Skeletal muscle tissue (tissue), 4 donors: Measurements from ENCODE around the gene FBXO21. TPM values are rescaled to one million over a fixed set of nuclear protein-coding genes. Genes with fewer than 3 reads are reported as not detected.
A peak's percentile ranks its signal among the peaks of the same experiment; 100 is the strongest.

Experiments
- H3K27ac ChIP-seq: one replicate; pipeline ENCODE4 v1.7.0; 2013; ENCODE audit warnings: mild to moderate bottlenecking, low read depth, low read length, inconsistent platforms
- H3K27me3 ChIP-seq, 3 donors: one replicate each; pipeline ENCODE4 v1.7.0; 2013; ENCODE audit warnings: low read length in 3 of 3; ENCODE audit not compliant: control insufficient read depth in 3 of 3, insufficient read depth in 3 of 3
- H3K36me3 ChIP-seq, 3 donors: one replicate each; pipeline ENCODE4 v1.7.0; 2013; ENCODE audit warnings: low read length in 3 of 3; ENCODE audit not compliant: control insufficient read depth in 3 of 3, insufficient read depth in 3 of 3
- H3K4me1 ChIP-seq, 3 donors: one replicate each; pipeline ENCODE4 v1.7.0; 2013; ENCODE audit warnings: low read length in 3 of 3, mild to moderate bottlenecking in 3 of 3; ENCODE audit not compliant: control insufficient read depth in 3 of 3, insufficient read depth in 3 of 3
- H3K4me3 ChIP-seq, 3 donors: one replicate each; pipeline ENCODE4 v1.7.0; 2013; ENCODE audit warnings: low read length in 3 of 3
- H3K9ac ChIP-seq, 3 donors: one replicate each; pipeline ENCODE4 v1.7.0; 2013; ENCODE audit warnings: low read length in 3 of 3, mild to moderate bottlenecking in 3 of 3, moderate library complexity in 2 of 3, low read depth in 1 of 3
- H3K9me3 ChIP-seq, 3 donors: one replicate each; pipeline ENCODE4 v1.7.0; 2013; ENCODE audit warnings: low read length in 3 of 3; ENCODE audit not compliant: control insufficient read depth in 3 of 3
- total RNA-seq: library from RNA; depleted of rRNA; stranded (reverse); fragments of >200 nt; gene quantifications from one replicate; pipeline ENCODE4 v1.2.3, GENCODE V29; 2014
- donor health status: Osteomylitis.

The FBXO21 gene
- total RNA-seq, 1 donor from 2014 or later, result 37.6 TPM

DNA sequence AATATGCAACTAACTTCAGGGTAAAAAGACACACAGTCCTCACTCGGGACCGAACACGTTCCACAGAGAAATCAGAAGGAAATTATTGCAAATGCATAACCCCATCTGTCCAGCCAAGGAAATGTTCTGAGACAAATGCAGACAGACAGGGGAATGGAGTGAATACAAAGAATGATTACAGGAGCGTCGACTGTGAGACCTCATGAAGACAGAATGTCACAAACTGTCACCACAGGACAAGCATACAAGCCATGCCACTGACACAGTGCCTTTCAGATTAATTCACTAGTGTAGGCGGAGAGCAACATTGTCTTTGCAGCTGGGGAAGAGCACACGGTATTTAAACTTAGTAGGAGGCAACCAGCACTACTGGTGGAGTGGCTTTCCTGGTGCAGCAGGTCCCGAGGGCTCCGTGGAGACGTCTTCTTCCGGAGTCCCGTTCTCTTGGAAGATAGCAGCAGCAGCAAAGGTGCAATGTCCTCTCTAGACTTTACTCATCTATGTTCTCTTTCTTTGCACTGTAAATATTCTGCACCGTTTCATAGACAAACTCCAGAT, 44.6 kb downstream of the FBXO21 start:
- Histone ChIP-seq H3K4me3 (no peak overlapping the region), H3K9me3 (no peaks in the 10 kb centered on the region), H3K36me3 (peaks cover 35 to 47% (median 42%) of the 10 kb centered on the region in 3 donors), H3K27me3 (no peaks in the 10 kb centered on the region), H3K9ac (no peak overlapping the region), H3K4me1 (peaks cover 0 to 2% (median 0%) of the 10 kb centered on the region in 3 donors), H3K27ac (no peak overlapping the region)

DNA sequence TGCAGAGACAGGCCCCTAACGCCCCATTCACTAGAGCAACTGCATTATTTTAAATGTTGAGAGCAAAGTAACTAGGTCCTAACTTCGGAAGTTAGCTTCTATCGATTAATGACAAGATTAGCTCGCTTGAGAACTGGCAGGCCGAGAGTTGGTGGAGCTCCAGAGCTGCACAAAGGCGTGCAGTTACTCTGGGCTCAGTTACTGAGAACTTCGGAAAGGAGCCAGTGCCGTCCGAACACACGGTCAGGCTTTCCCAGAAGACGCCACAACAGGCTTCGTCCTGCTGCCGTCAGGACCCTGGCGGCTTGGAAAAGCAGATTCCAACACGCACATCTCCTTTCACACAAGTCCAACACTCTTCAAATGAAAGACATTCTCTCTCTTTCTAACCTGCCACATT, 45.7 kb downstream of the FBXO21 start:
- Histone ChIP-seq H3K27me3 (no peaks in the 10 kb centered on the region), H3K36me3 (peaks cover 29 to 39% (median 39%) of the 10 kb centered on the region in 3 donors), H3K9ac (no peak overlapping the region), H3K4me3 (no peak overlapping the region), H3K4me1 (peaks cover 0 to 4% (median 0%) of the 10 kb centered on the region in 3 donors), H3K9me3 (no peaks in the 10 kb centered on the region), H3K27ac (no peak overlapping the region)

GRCh38 chr12:117143008-117143532, 47.2 kb downstream of the FBXO21 start:
- peaks cover 25 to 31% (median 31%) of the 10 kb centered on the region in 3 donors for H3K36me3 ChIP-seq

DNA sequence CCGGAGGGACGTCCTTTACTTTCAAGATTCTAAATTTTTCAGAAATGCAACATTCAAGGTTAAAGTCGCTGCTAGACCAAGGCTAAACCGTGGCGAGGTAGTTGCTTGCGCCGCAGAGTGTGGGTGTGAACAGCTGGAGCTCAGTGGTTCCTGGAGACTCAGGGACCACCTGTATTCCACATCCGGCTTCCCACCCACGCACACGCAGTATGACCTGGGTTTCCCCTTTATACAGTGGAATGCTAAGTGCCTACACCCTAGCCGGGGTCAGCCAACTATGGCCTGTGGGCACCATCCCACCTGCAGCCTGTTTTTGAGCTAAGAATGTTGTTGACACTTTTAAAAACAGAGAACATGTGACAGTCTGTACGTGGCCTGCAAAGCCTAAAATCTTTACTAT, 48.2 kb downstream of the FBXO21 start:
- H3K4me3 ChIP-seq, result no peak overlapping the region
- H3K4me1 ChIP-seq, result peaks cover 0 to 4% (median 0%) of the 10 kb centered on the region in 3 donors
- peaks cover 20 to 30% (median 28%) of the 10 kb centered on the region in 3 donors for H3K36me3 ChIP-seq
- H3K27ac ChIP-seq, result no peak overlapping the region
- H3K9ac ChIP-seq, result no peak overlapping the region
- no peaks in the 10 kb centered on the region for H3K27me3 ChIP-seq
- H3K9me3 ChIP-seq, result no peaks in the 10 kb centered on the region

More at GRCh38 chr12:117143008-117143532, 47.2 kb downstream of the FBXO21 start:
- no peak overlapping the region for H3K9ac ChIP-seq
- H3K4me3 ChIP-seq, result no peak overlapping the region
- H3K4me1 ChIP-seq, result peaks cover 0 to 4% (median 0%) of the 10 kb centered on the region in 3 donors
- H3K9me3 ChIP-seq, result no peaks in the 10 kb centered on the region
- H3K27ac ChIP-seq, result no peak overlapping the region
- no peaks in the 10 kb centered on the region for H3K27me3 ChIP-seq

GRCh38 chr12:117141097-117141898, 49.0 kb downstream of the FBXO21 start:
- H3K9ac ChIP-seq, result peak overlapping the region in 2 of 3 donors; percentile 3 to 4
- H3K27me3 ChIP-seq, result no peaks in the 10 kb centered on the region
- no peak overlapping the region for H3K4me3 ChIP-seq
- no peaks in the 10 kb centered on the region for H3K9me3 ChIP-seq
- peaks cover 19 to 28% (median 25%) of the 10 kb centered on the region in 3 donors for H3K36me3 ChIP-seq
- no peak overlapping the region for H3K27ac ChIP-seq
- H3K4me1 ChIP-seq, result peaks cover 0 to 4% (median 0%) of the 10 kb centered on the region in 3 donors

- H3K9me3 ChIP-seq, result no peaks in the 10 kb centered on the region
- no peaks in the 10 kb centered on the region for H3K27me3 ChIP-seq
- H3K9ac ChIP-seq, result peak overlapping the region in 1 of 3 donors; percentile 4
- peaks cover 0 to 4% (median 0%) of the 10 kb centered on the region in 3 donors for H3K4me1 ChIP-seq
- H3K27ac ChIP-seq, result no peak overlapping the region
- no peak overlapping the region for H3K4me3 ChIP-seq
- peaks cover 12 to 22% (median 18%) of the 10 kb centered on the region in 3 donors for H3K36me3 ChIP-seq
Measured at GRCh38 chr12:117140397-117141096, 49.7 kb downstream of the FBXO21 start.

DNA sequence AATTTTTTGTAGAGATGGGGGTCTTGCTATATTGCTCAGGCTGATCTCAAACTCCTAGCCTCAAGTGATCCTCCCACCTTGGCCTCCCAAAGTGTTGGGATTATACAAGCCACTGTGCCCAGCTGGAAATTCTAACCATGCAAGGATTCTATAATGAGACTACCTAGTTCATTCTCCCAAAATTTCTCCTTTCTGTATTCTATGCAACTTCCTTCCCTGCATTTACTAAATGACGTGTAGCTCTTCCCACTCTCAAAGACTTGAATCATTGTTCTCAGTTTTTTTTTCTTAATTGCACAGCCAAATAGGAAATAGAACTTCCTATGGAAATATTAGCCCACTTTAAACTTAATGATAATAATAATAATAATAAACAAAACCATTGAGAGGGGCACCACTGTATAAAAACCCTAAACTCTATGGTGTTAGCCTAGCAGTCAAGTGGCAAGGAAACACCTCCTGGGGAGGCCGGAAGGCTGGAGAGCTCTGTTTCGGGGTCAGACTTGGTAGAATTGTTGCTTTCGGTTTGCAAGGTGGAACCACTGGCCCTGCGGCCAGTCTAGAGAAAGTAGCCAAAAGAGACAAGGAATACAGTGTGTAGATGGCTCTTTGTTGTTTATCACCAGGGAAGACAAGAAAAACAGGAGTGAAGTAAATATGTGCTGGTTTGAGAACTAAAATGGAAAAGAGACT, 51.1 kb downstream of the FBXO21 start:
- peak overlapping the region; percentile 25 for H3K27ac ChIP-seq
- peaks cover 0 to 4% (median 0%) of the 10 kb centered on the region in 3 donors for H3K4me1 ChIP-seq
- H3K4me3 ChIP-seq, result no peak overlapping the region
- H3K9ac ChIP-seq, result no peak overlapping the region
- H3K27me3 ChIP-seq, result no peaks in the 10 kb centered on the region
- peaks cover 5 to 15% (median 9%) of the 10 kb centered on the region in 3 donors for H3K36me3 ChIP-seq
- H3K9me3 ChIP-seq, result no peaks in the 10 kb centered on the region

- H3K27ac ChIP-seq, result no peak overlapping the region
- no peaks in the 10 kb centered on the region for H3K9me3 ChIP-seq
- no peak overlapping the region for H3K9ac ChIP-seq
- H3K27me3 ChIP-seq, result no peaks in the 10 kb centered on the region
- no peaks in the 10 kb centered on the region for H3K4me1 ChIP-seq
- no peak overlapping the region for H3K4me3 ChIP-seq
- H3K36me3 ChIP-seq, result no peaks in the 10 kb centered on the region
Measured at GRCh38 chr12:117134721-117135120, 55.5 kb downstream of the FBXO21 start.

GRCh38 chr12:117134059-117134458, 56.2 kb downstream of the FBXO21 start:
- Histone ChIP-seq H3K27ac (no peak overlapping the region), H3K4me1 (no peaks in the 10 kb centered on the region), H3K27me3 (no peaks in the 10 kb centered on the region), H3K9me3 (no peaks in the 10 kb centered on the region), H3K4me3 (no peak overlapping the region), H3K36me3 (no peaks in the 10 kb centered on the region), H3K9ac (no peak overlapping the region)
